A204.1 (cell line): ENCODE measurements around the gene SLC17A3.
A peak's percentile ranks its signal among the peaks of the same experiment; 100 is the strongest.

ENCODE experiments used
- FAIRE-seq: peaks from 2 replicates; lab custom pipeline; 2012; peaks lifted over from hg19 to GRCh38; lab: Jason Lieb, UNC

SLC17A3 gene, protein sequence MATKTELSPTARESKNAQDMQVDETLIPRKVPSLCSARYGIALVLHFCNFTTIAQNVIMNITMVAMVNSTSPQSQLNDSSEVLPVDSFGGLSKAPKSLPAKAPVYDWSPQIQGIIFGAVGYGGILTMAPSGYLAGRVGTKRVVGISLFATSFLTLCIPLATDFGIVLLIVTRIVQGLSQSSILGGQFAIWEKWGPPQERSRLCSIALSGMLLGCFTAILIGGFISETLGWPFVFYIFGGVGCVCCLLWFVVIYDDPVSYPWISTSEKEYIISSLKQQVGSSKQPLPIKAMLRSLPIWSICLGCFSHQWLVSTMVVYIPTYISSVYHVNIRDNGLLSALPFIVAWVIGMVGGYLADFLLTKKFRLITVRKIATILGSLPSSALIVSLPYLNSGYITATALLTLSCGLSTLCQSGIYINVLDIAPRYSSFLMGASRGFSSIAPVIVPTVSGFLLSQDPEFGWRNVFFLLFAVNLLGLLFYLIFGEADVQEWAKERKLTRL

GRCh38 chr6:25874118-25874517 lies at the start of gene SLC17A3:
Gene SLC17A3, minus strand, starts transcription at chr6:25874243. Its CDS starts 5,856 bp downstream, at chr6:25868387.
- no peak for FAIRE-seq

- no peak for FAIRE-seq
Observed at GRCh38 chr6:25922301-25922700, 48.3 kb upstream of the SLC17A3 start.

DNA sequence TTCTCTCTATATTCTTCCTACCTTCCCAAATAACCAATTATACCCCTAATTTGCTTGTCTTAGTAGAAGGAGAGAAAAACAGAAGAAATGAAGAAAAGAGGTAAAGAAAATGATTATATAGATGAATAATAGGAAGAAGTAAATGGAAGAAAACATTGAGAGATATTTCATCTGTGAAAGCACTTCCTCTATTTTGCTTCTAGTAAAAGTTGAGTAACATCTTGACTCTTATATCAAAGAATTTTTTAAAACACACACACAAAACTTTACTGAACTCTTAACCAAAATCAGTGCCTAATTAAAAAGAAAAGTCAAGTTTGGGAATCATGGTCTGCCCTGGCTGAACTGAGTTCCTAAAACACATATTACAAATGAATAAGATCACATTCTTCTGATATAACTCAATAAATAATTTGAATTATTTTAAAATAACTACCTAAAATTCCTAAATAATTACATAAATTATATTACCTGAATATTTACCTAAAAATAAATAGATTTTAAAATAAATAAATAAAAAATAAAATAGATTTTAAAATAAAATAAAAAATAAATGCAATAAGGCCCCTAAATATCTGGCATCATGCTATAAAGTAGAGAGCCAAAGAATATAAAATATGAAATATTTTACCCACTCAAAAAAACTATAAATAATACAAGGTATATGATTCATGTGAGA lies 47.6 kb upstream of the SLC17A3 start:
- FAIRE-seq, result peak; percentile 90

DNA sequence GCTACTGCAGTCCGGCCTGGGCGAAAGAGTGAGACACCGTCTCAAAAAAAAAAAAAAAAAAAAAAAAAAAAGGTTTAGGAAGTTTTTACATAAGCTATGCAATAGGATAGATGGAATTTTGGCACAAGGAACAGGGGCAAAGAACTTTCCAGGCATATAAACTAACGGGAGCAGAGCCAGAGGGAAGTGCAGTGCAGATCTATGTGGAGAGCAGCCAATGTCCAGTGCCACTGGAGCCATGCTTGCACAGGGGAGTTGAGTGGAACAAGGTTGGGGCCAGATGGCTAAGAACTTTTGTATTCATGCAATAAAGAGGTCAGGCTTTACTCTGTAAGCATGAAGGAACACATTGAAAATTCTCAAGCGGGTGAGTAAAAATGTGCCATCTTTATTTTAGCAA lies 45.6 kb upstream of the SLC17A3 start:
- no peak for FAIRE-seq

- no peak for FAIRE-seq
Observed at GRCh38 chr6:25918083-25918683, 44.1 kb upstream of the SLC17A3 start.

- FAIRE-seq, result no peak
Observed at GRCh38 chr6:25916789-25917490, 42.9 kb upstream of the SLC17A3 start.

- FAIRE-seq, result no peak
Observed at GRCh38 chr6:25916330-25916729, 42.3 kb upstream of the SLC17A3 start.

DNA sequence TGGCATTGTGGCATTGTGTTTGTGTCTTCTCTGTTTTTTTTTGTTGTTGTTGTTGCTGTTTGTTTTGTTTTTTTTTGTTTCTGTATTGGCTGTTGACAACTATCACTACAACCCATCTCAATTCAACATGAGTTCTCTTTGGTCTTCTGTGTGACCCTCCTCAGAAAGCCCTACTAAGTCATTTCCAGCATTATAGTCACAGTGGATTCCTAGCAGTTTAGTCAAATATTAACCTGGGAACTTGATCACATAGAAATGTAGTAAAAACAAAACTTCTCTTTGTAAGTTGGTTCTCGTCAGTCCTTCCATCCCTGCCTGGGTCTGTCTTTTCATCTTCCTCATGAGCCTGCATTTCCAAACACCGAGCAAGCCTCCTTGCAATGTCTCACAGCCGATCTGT lies 39.7 kb upstream of the SLC17A3 start:
- no peak for FAIRE-seq

DNA sequence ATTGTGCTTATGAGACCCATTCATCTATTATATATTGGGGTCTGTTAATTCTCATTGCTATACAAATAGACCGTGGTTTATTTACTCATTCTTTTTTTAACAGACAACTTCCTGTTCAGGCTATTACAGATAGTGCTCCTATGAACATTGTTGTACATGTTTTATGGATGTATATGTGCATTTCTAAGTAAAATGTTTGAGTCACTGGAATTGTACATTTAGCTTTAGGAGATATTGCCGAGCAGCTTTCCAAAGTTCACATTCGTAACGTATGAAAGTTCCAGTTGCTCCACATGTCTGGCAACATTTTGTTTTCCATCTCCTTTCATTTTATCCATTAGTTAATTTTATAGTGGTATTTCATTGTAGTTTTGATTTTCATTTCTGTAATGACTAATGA lies 37.3 kb upstream of the SLC17A3 start:
- FAIRE-seq, result no peak

GRCh38 chr6:25907475-25908014 lies 33.5 kb upstream of the SLC17A3 start:
- FAIRE-seq, result no peak

- no peak for FAIRE-seq
Observed at GRCh38 chr6:25903467-25904099, 29.5 kb upstream of the SLC17A3 start.

DNA sequence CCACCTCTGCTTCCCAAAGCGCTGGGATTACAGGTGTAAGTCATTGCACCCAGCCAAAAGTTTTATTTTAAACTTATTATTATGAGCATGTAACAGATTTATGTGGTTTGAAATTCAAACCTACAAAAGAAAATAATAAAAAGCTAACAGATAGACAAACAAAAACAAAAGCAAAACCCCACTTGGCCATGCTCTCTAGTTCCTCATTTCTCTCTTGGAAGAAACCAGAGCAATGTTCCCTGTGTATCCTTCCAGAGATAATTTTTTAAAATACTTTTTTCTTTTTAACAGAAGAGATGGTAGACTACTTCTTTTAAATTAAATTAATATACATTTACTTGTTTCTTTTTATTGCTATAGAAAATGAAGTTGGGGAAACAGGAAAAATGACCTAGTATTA lies 28.0 kb upstream of the SLC17A3 start:
- no peak for FAIRE-seq

GRCh38 chr6:25900843-25901242 lies 26.8 kb upstream of the SLC17A3 start:
- FAIRE-seq, result no peak

- FAIRE-seq, result no peak
Observed at GRCh38 chr6:25899580-25900408, 25.8 kb upstream of the SLC17A3 start.

DNA sequence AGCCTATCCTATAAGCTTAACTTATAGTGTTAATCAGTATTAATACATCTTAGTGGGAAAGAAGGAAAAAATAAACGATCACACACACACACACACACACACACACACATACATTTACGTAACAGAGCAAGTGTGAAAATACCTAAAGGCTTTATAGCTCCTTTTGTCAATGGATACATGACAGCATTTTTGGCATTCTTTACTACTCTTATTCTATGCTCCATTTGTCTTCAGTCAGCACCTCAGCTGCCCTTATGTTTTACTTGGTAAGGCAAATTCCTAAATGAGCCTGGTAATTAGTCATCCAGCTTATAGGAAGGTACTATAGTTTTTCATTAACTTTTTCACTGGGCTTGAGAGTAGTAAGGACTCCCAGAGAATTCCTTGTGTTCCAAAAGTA lies 25.1 kb upstream of the SLC17A3 start:
- no peak for FAIRE-seq

DNA sequence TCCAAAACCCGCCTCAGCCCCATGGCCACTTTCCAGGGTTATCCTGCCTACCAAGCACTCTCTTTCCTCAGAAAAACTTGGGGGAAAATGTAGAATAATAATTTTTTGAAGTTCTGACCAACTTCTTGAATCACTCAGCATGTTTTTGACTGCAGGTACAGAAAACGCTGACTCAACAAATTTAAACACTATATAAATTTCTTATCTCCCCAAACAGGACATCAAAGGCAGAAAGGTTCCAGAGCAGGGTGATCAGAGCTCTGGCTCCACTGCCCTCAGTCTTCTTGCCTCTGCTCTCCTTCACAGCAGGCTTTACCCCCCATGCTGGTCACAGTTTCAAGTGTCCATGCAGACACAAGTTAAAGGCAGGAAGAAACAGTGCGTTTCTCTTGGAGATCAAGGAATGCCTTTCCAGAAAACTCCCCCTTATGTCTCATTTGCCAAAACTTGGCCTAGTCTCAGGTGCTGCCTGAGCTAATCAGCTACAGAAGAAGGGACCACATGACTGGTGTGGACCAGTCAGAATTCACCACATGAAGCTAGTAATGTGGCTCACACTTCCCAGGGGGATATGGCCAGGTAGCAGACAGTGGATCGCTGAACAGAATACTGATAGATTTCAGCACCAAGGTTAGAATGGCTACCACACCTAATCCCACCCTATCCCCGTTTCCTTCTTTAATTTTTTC lies 24.4 kb upstream of the SLC17A3 start:
- no peak for FAIRE-seq

GRCh38 chr6:25896252-25896651 lies 22.2 kb upstream of the SLC17A3 start:
- FAIRE-seq, result no peak

DNA sequence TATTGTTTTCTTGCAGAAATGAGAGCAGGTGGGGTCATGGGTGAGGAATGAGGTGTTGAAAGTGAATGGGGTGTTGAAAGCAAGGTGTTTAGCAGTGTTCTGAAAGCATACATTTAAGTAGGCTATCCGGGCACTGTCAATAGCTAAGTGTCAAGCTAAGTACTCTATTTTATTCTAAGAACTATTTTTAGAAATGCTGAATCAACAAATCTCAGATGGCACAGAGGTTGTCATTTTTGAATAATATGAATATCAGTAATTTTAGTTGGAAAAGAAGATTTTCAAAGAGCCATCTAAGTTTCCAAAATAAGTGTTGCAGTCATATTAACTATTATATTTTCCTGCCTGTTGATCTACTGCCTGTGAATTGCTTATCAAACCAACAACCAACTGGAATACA lies 21.7 kb upstream of the SLC17A3 start:
- FAIRE-seq, result no peak

DNA sequence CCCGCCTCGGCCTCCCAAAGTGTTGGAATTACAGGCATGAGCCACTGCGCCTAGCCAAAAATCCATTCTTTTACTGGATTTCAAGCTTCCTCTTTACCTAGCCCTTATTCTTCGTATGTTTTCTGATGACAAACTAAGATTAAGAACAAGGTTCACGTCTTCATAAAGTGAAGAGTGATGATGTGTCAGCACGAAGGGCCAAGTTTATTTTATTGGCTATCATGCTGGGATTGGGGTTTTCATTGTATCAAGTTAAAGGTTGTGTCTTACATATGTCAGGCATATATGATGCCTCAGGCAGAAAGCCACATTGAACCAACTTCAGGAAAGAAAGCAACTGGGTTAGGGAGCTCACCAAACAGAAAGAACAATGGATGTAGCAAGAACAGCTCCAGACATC lies 19.7 kb upstream of the SLC17A3 start:
- FAIRE-seq, result no peak

DNA sequence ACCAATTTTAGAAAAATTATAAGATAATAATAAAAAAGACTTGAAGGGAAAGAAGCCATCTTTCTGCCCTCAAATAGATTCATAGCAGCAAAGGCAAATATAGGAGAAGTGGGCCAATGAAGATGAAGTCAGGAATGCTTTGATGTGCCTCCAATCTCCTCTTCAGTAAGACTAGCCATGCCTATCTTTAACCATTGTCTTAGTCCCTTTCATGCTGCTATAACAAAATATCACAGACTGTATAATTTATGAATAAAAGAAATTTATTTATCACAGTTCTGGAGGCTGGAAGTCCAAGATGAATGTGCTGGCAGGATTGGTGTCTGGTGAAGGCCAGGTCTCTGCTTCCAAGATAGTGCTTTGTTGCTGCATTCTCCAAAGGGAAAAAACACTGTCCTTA lies 18.8 kb upstream of the SLC17A3 start:
- no peak for FAIRE-seq
